ENCODE data around the gene COL4A1.

Gene COL4A1

DNA sequence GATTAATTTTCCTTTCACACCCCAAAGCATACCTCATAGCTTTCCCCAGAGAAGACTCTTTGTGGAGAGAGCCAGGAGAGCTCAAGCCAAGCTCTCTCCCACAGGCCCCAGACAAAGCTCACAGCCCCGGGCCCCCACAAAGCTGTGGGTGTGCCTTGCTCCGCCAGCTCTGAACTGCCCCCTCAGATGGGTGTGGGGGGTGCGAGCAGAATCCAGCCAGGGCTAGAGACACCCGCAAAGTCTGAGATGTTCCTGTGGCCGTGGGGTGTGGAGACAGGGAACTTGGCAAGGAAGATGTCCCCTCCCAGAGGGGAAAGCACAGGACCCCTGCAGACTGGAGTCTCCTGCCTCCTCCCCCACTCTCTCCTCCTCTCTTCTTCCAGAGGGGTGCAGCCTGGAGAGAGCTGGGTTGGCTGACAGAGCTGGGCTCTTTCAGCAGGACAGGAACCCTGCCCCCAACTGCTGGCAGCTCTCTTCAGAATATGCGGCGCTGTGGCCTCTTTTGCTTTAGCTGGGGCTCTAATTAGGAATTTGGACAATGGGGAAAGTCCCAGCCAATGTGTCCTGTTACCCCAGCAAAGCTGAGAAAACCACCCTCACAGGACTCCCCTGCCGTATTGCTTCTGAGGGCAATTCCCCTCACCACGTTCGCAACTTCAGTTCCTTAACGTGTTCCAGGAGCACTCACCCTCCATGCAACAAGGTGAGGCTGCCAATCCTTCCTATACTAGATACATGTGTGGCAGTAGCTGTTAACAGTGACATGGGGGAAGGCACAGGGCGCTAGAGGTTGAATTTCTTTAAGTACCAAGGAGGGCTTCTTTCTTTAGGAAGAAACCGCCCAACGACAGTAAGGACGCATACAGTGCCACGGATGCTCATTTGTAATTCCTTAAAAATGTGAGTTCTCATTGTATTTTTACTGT is 170.0 kb downstream of the COL4A1 start:
- no peaks in the 10 kb centered on the region for H3K9me3 ChIP-seq
- intact Hi-C loops (cut with DNase I; ENCODE audit: low total_unique reads) = no loop called here
- no peak for DNase-seq
- peaks cover 0 to 20% (median 16%) of the 10 kb centered on the region in 4 donors for H3K4me1 ChIP-seq
- peak overlapping the region; percentile 45 to 68 for H3K27ac ChIP-seq
- H3K36me3 ChIP-seq = no peaks in the 10 kb centered on the region
- H3K4me3 ChIP-seq = no peak overlapping the region
- TF ChIP-seq, protein P1, sequence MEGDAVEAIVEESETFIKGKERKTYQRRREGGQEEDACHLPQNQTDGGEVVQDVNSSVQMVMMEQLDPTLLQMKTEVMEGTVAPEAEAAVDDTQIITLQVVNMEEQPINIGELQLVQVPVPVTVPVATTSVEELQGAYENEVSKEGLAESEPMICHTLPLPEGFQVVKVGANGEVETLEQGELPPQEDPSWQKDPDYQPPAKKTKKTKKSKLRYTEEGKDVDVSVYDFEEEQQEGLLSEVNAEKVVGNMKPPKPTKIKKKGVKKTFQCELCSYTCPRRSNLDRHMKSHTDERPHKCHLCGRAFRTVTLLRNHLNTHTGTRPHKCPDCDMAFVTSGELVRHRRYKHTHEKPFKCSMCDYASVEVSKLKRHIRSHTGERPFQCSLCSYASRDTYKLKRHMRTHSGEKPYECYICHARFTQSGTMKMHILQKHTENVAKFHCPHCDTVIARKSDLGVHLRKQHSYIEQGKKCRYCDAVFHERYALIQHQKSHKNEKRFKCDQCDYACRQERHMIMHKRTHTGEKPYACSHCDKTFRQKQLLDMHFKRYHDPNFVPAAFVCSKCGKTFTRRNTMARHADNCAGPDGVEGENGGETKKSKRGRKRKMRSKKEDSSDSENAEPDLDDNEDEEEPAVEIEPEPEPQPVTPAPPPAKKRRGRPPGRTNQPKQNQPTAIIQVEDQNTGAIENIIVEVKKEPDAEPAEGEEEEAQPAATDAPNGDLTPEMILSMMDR (IDR thresholded peaks at IDR 0.05) = no peak
- H3K27me3 ChIP-seq = no peaks in the 10 kb centered on the region

DNA sequence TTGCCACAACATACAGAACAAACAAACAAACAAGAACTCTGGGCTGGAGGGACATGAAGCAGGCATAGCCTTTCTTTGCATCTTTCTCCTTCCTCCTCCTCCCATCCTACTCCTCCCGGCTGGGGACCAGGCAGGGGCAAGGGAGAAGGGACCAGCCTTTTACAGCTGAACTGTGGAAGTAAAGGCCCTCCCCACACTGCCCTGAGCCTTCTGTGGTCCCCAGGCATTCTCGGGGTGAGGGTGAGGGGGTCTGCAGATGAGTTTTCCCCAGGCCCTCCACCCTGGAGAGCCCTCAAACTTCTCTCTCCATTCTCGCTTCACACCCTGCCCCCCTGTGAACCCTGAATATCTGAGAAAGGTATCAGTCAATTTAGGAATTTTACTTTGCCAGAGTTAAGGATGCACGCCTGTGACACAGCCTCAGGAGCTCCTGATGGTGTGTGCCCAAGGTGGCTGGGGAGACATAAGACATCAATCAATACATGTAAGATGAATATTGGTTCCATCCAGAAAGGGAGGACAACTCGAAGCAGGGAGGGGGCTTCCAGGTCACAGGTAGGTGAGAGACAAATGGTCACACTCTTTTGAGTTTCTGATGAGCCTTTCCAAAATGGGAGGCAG is 170.9 kb downstream of the COL4A1 start:
- TF ChIP-seq, protein P1 (IDR thresholded peaks at IDR 0.05) = no peak
- Histone ChIP-seq H3K36me3 (no peaks in the 10 kb centered on the region), H3K4me1 (peaks cover 0 to 20% (median 16%) of the 10 kb centered on the region in 4 donors), H3K9me3 (no peaks in the 10 kb centered on the region), H3K4me3 (no peak overlapping the region), H3K27ac (peak overlapping the region; percentile 18 to 68), H3K27me3 (no peaks in the 10 kb centered on the region)
- DNase-seq = no peak
- intact Hi-C loops (cut with DNase I; ENCODE audit: low total_unique reads) = no loop called here

DNA sequence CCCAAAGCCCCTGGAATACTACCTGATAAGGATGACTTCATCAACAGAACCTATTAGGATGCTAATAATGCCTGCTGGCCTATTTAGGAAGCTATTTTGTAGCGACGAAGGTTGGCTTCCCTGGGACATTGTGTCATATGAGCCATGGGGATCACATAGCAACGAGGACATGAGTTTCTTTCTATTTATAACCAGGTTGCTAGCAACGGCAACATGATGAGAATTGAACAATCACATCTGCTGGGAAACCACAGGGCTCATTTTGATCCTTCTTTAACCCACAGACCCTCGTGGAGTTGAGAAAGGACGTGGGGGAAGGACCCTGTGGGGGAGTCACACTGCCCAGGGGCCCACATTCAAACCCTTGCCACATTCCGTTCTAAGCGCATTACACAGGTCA is 172.2 kb downstream of the COL4A1 start:
- intact Hi-C loops (cut with DNase I; ENCODE audit: low total_unique reads) = no loop called here
- no peaks in the 10 kb centered on the region for H3K27me3 ChIP-seq
- no peak for DNase-seq
- H3K36me3 ChIP-seq = no peaks in the 10 kb centered on the region
- TF ChIP-seq, protein P1 (IDR thresholded peaks at IDR 0.05) = no peak
- H3K4me3 ChIP-seq = no peak overlapping the region
- H3K4me1 ChIP-seq = peaks cover 0 to 20% (median 16%) of the 10 kb centered on the region in 4 donors
- no peaks in the 10 kb centered on the region for H3K9me3 ChIP-seq
- H3K27ac ChIP-seq = peak overlapping the region; percentile 48 to 66

DNA sequence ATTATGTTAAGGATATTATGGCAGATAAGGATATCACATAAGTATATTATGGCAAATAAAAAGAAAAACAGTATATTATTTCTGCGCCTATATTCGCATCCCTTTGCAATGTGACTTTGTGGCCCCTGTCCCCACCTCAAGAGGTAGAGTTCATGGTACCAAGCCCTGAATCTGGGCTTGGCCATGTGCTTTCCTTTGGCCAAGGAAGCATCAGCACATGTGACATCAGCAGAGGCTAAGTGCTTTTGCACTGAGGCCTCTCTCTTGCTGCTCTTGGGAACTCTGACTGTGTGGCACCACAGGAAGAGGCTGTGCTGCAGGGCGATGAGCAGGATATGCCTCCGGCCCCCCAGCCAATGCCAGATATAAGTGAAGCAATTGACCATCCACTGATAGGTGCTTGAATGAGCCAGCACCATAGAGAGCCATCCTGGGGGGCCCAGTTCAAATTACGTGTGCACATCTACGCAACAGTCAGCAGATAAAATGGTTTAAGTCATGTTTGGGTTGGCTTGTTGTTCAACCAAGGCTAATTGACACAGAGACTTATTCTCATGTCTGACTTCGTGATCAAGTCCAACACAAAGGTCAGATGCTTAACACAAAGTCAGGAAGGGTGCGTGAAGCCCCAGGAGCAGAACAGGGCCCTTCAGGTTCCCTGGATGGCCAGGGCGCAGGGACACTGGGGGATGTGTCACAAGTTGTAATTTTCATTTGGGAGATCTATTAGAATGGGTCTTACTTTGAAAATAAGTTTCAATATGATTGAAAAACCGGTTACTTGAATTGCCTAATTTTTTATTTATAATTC is 173.3 kb downstream of the COL4A1 start:
- TF ChIP-seq, protein P1 (IDR thresholded peaks at IDR 0.05) = no peak
- Histone ChIP-seq H3K27ac (no peak overlapping the region), H3K27me3 (no peaks in the 10 kb centered on the region), H3K4me1 (peaks cover 0 to 17% (median 14%) of the 10 kb centered on the region in 4 donors), H3K9me3 (no peaks in the 10 kb centered on the region), H3K4me3 (no peak overlapping the region), H3K36me3 (no peaks in the 10 kb centered on the region)
- intact Hi-C loops (cut with DNase I; ENCODE audit: low total_unique reads) = no loop called here
- DNase-seq = no peak

DNA sequence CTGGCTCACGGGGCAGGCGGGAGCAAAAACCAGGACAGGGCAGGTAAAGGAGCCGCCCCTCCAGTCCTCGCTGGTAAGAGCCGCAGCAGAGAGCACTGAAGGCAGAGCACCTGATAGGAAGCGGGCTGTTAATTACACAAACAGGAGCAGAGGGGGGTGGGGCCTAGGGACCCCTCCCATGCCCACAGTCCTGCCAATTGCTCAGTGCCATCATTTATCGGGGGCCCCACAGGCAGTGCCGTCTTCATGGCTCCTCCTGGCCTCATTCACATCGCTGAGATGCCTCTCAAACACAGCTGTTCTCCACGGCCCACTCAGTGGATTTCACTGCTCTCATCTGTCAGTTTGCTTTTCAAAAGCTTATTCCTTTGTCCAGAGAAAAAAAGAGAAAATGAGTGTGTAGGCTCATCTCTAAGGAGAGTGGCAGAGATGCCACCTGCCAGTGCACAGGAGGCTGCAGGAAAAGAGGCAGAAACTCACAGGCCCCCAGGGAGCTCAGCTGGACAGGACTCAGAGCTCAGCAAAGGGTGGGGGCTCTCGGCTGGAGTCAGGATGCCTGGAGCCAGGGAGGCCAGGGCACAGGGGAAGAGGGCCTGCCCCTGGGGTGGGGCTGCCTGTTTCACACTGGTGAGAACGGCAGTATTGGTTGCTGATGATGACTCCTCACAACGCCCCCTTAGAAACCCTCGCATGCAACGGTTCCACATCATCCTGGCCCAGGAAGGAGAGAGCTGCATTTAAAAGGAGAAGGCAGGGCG is 174.6 kb downstream of the COL4A1 start:
- no peaks in the 10 kb centered on the region for H3K36me3 ChIP-seq
- DNase-seq = no peak
- peaks cover 0 to 11% (median 7%) of the 10 kb centered on the region in 4 donors for H3K4me1 ChIP-seq
- H3K27ac ChIP-seq = no peak overlapping the region
- TF ChIP-seq, protein P1 (IDR thresholded peaks at IDR 0.05) = no peak
- no peaks in the 10 kb centered on the region for H3K9me3 ChIP-seq
- intact Hi-C loops (cut with DNase I; ENCODE audit: low total_unique reads) = no loop called here
- H3K4me3 ChIP-seq = no peak overlapping the region
- no peaks in the 10 kb centered on the region for H3K27me3 ChIP-seq

All from tibial artery (tissue), 4 donors.